NCI-H1048 (cell line): ENCODE measurements around the gene DDX31.

Experiments used
- DNase-seq: peaks from one replicate; lab custom pipeline; 2025; lab: John Stamatoyannopoulos, UW

DDX31 gene

DNA sequence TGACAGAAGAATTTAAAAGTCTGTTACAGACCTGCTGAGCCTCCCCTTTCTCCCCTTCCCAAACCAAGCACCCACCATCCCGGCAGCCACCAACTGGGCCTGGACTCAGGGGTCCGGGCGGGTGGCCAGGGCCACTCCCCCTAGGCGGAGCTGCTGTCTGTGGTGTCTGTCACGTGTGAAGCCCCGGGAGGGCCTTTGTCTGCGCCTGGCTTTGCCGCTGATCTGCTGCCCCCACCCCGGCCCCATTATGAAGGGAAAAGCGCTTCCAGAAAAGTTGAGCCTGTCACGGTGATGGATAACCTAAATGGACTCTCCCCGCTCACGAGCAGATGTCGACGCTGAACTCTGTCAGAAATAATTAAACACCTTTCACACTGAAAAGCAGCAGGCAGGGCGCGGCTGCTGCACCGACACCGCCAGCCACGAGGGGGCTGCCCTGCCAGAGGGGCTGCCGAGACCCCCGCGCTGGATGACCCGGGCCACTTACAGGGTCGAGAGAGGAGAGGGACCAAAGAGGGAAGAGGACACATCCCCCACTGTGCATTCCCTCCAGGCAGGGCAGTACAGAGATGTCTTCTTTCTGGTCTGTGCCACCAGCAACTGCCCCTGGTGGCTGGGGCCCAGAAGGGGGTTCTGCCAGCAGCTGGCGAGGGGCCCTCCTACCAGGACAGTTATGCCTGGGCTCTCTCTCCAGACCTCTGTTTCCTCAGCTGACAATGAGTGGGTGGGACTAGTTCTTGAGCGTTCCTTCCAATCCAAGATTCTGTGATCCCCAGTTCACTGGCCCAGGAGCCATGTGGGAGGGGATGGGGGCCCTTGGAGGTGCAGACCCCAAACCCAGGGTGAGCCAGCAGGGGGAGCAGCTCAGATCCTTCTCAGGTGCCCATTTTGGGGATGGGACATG is 123.4 kb downstream of the DDX31 start:
- no peak for DNase-seq

DNA sequence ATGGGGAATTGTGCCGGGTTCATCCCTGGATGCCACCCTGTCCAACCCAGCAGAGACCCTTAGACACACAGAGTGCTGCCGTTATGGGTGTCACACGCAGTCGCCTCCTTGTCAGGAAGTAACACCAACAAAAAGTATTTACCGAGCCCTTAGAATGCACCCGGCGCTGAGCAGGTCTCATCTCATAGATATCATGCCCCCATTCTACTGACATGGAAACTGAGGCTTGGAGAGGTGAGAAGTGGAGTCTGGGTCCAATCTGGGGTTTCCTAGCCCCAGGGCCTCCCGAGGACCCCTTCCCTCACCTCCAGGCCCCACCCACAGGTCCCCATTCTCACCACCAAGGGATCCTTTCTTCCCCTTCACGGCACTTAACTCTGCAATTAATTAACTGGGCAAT is 124.2 kb downstream of the DDX31 start:
- no peak for DNase-seq

DNA sequence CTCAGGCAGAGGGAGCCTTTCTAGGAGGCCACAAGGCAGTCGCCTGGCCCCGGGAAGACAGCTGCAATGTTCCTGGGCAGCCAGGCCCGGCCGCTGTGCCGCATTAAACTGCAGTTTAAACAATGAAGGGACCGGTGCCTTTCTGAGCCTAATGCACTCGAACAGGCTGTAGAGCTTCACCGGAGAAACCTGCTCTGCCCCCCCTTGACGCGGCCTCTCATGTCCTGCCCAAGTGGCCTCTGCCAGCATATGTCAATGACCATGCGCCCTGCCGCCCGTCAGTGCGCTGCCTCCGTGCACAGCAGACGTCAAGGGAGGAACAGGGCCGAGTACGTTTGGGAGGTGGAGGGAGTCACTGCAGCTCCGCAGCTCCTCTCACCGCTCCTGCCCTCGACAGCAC is 125.8 kb downstream of the DDX31 start:
- DNase-seq, result no peak

DNA sequence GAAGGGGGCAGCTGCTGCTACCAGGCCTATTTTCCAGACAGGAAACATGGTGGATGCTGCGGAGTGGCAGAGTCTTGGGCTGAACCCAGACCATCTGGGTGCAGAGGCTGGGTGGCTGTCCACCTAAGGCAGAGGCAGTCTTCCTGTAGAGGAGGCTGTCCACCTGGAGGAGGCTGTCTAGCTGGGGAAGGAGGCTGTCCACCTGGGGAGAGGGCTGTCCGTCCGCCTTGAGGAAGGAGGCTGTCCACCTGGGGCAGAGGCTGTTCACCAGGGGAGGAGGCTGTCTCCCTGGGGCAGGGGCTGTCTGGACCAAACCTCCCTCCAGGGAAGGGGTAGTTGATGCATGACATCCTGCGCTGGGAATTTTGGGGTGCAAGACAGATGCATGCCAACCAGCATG is 126.5 kb downstream of the DDX31 start:
- DNase-seq, result no peak
